ENCODE measurements around the gene NR2F1-AS1. TPM values are rescaled to one million over a fixed set of nuclear protein-coding genes. Genes with fewer than 3 reads are reported as not detected.

Gene NR2F1-AS1
- polyA plus RNA-seq, 6 donors from 2014 or later = not detected

DNA sequence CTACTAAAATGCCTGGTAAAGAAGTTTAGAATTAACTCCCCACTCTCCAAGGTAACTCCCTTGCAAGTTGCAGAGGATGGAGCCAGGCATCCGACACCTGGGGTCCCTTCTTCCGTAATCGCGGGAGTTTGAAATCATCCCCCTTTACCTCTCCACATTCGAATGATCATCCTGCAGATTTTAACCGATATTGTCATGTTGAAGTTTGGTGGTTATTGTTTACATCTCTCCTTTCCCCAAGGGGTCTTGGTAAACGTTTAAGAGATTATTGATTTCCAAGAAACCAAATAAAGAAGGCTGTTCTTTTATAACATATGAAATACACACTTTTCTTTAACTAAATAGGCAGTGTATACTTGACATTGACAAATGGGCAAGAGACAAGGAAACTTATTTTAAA, 28.7 kb upstream of the NR2F1-AS1 start:
- H3K27ac Mint-ChIP-seq = no peak overlapping the region
- DNase-seq = no peak
- peaks cover 17 to 22% (median 20%) of the 10 kb centered on the region in 3 donors for H3K4me1 Mint-ChIP-seq
- H3K9me3 Mint-ChIP-seq = peaks cover 0 to 22% (median 10%) of the 10 kb centered on the region in 7 donors
- H3K4me3 Mint-ChIP-seq = peak overlapping the region in 1 of 8 donors; percentile 41
- H3K27me3 Mint-ChIP-seq = peaks cover 82 to 94% (median 86%) of the 10 kb centered on the region in 3 donors
- H3K36me3 Mint-ChIP-seq = peaks cover 4 to 25% of the 10 kb centered on the region in 2 donors
- ATAC-seq (ENCODE audit: low read depth in 2 of 2) = no peak

DNA sequence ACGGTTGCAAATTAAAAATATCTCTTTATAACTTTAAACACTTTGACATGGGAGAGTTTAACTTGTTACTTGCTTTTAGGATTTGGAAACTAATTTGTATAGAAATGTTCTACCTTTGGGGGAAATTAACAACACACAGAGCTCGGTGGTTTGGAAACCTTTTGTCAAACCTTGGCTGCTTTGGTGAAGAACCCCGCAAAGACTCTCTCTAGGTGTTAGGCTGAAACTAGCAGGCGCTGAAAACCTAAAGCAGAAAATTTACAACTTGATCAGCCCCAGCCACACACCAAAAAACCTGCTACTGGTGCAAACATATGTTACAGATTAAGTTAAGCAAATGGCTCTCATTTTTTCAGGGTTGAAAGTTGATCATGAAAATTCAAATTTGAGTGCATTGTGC, 27.8 kb upstream of the NR2F1-AS1 start:
- Mint-ChIP-seq H3K27me3 (peaks cover 77 to 94% (median 87%) of the 10 kb centered on the region in 3 donors), H3K4me3 (no peak overlapping the region)
- DNase-seq = no peak

GRCh38 chr5:93607367-93608258, 26.6 kb upstream of the NR2F1-AS1 start:
- ATAC-seq (ENCODE audit: low read depth in 2 of 2) (peak; percentile 61 to 64), DNase-seq (peak; percentile 49)
- peak overlapping the region in 1 of 6 donors; percentile 69 for H3K27ac Mint-ChIP-seq
- peaks cover 5 to 22% of the 10 kb centered on the region in 2 donors for H3K36me3 Mint-ChIP-seq
- H3K4me1 Mint-ChIP-seq = peaks cover 21 to 23% (median 23%) of the 10 kb centered on the region in 3 donors
- H3K9me3 Mint-ChIP-seq = peaks cover 0 to 32% (median 15%) of the 10 kb centered on the region in 7 donors
- H3K27me3 Mint-ChIP-seq = peaks cover 78 to 88% (median 82%) of the 10 kb centered on the region in 3 donors
- H3K4me3 Mint-ChIP-seq = peak overlapping the region in 7 of 8 donors; percentile 6 to 66 (median 52)

More for the DNA sequence above, 27.8 kb upstream of the NR2F1-AS1 start:
- Mint-ChIP-seq H3K27ac (no peak overlapping the region), H3K4me1 (peaks cover 20 to 23% (median 22%) of the 10 kb centered on the region in 3 donors), H3K9me3 (peaks cover 0 to 21% (median 10%) of the 10 kb centered on the region in 7 donors), H3K36me3 (peaks cover 5 to 25% of the 10 kb centered on the region in 2 donors)
- no peak for ATAC-seq (ENCODE audit: low read depth in 2 of 2)

DNA sequence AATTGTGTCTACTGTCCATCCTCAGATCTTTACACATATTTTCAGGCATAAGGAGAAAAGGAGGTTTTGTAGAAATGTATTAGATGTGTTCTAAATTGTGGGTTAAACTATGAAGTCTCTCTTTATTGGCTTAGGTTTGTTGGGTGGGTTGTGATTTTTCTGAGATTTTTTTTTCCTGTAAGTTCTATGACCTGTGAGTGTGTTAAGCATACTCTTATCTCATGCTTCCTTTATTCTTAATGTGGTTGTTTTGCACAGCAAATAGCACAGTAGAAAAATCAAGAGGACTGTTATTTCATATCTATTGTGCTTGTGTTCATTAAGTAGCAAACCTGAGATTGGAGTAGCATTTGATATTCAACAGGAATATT, 25.3 kb upstream of the NR2F1-AS1 start:
- DNase-seq = no peak
- ATAC-seq (ENCODE audit: low read depth in 2 of 2) = no peak
- peak overlapping the region in 1 of 8 donors; percentile 25 for H3K4me3 Mint-ChIP-seq
- peaks cover 9 to 19% (median 14%) of the 10 kb centered on the region in 3 donors for H3K4me1 Mint-ChIP-seq
- peak overlapping the region in 1 of 6 donors; percentile 70 for H3K27ac Mint-ChIP-seq
- peaks cover 10 to 12% of the 10 kb centered on the region in 2 donors for H3K36me3 Mint-ChIP-seq
- peaks cover 0 to 38% (median 10%) of the 10 kb centered on the region in 7 donors for H3K9me3 Mint-ChIP-seq
- H3K27me3 Mint-ChIP-seq = peaks cover 70 to 78% (median 75%) of the 10 kb centered on the region in 3 donors

DNA sequence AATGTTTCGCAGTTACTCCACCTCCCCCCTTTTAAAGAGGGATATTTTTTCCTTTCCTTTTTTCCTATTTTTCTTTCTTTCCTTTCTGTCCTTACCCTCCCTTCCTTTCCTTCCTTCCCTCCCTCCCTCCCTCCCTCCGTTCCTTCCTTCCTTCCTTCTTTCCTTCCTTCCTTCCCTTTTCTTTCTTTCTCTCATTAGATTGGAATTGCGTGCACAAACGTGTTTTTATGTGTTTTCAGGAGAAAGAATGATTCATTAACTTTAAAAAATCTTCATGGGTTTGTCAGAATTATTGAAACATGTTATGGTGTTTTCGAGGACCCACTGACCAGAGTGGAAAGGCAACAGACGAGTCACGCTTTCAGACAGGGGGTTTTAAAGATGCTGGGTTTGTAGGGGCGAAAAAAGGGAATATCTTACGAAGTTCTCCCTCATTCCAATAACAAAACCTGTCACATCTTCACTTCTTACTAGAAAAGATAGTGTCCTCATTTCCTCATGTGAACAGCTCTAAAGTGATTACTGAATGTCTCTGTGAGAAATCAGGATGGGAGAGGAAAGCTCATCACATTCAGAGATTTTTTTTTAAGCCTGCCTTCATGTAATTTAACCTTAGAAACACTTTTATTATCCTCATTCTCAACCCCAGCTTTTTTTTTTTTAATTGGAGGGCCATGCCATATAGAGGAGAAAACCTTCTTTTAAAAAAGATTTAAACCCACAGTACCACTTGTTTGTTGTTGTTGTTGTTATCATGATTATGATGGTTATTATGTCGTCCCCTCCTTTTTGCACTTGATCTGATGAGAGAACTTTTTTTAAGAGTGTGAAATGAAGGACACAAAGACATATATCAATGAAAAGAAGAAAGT, 23.9 kb upstream of the NR2F1-AS1 start:
- peak overlapping the region in 3 of 8 donors; percentile 7 to 39 (median 16) for H3K4me3 Mint-ChIP-seq

GRCh38 chr5:93603793-93604643, 23.0 kb upstream of the NR2F1-AS1 start:
- Mint-ChIP-seq H3K9me3 (peaks cover 0 to 29% (median 6%) of the 10 kb centered on the region in 7 donors), H3K27me3 (peaks cover 47 to 60% (median 52%) of the 10 kb centered on the region in 3 donors), H3K4me1 (peaks cover 9 to 19% (median 14%) of the 10 kb centered on the region in 3 donors), H3K4me3 (peak overlapping the region in 5 of 8 donors; percentile 10 to 79 (median 46)), H3K36me3 (peaks cover 0 to 12% of the 10 kb centered on the region in 2 donors), H3K27ac (peak overlapping the region in 2 of 6 donors; percentile 68 to 94)
- ATAC-seq (ENCODE audit: low read depth in 2 of 2) (no peak), DNase-seq (no peak)

More for the DNA sequence above, 23.9 kb upstream of the NR2F1-AS1 start:
- Mint-ChIP-seq H3K4me1 (peaks cover 9 to 19% (median 14%) of the 10 kb centered on the region in 3 donors), H3K36me3 (peaks cover 0 to 12% of the 10 kb centered on the region in 2 donors), H3K27me3 (peaks cover 56 to 64% (median 60%) of the 10 kb centered on the region in 3 donors), H3K27ac (peak overlapping the region in 3 of 6 donors; percentile 25 to 82 (median 44)), H3K9me3 (peaks cover 0 to 29% (median 6%) of the 10 kb centered on the region in 7 donors)
- DNase-seq (no peak), ATAC-seq (ENCODE audit: low read depth in 2 of 2) (no peak)

- Mint-ChIP-seq H3K27me3 (peaks cover 42 to 60% (median 46%) of the 10 kb centered on the region in 3 donors), H3K27ac (peak overlapping the region in 2 of 6 donors; percentile 68 to 94), H3K4me1 (peaks cover 9 to 18% (median 14%) of the 10 kb centered on the region in 3 donors), H3K4me3 (peak overlapping the region in 5 of 8 donors; percentile 10 to 79 (median 46)), H3K36me3 (peaks cover 0 to 12% of the 10 kb centered on the region in 2 donors), H3K9me3 (peaks cover 0 to 29% (median 6%) of the 10 kb centered on the region in 7 donors)
- ATAC-seq (ENCODE audit: low read depth in 2 of 2) = no peak
- no peak for DNase-seq
Observed at GRCh38 chr5:93603078-93603792, 22.2 kb upstream of the NR2F1-AS1 start.

GRCh38 chr5:93602241-93603077, 21.4 kb upstream of the NR2F1-AS1 start:
- peaks cover 0 to 12% of the 10 kb centered on the region in 2 donors for H3K36me3 Mint-ChIP-seq
- peaks cover 3 to 10% (median 7%) of the 10 kb centered on the region in 3 donors for H3K4me1 Mint-ChIP-seq
- H3K27ac Mint-ChIP-seq = peak overlapping the region in 4 of 6 donors; percentile 54 to 94 (median 74)
- peaks cover 0 to 29% (median 7%) of the 10 kb centered on the region in 7 donors for H3K9me3 Mint-ChIP-seq
- peaks cover 36 to 58% (median 38%) of the 10 kb centered on the region in 3 donors for H3K27me3 Mint-ChIP-seq
- ATAC-seq (ENCODE audit: low read depth in 2 of 2) = no peak
- peak overlapping the region in 1 of 8 donors; percentile 13 for H3K4me3 Mint-ChIP-seq
- DNase-seq = no peak

DNA sequence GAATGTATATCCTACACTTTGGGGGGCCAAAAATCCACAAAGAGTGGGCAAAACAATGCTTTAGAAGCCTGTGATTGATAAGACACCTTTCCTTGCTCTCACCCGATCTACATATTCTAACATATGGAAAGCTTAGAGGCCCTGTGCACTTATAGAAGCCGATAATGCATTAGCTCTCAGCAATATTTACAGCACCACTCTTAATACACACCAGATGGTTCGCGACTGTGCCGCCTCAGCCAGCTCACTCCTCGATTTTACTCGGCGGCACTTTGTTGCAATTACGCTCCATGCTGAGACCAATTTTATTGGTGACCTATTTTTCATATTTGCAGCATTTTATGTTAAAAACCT, 20.8 kb upstream of the NR2F1-AS1 start:
- Mint-ChIP-seq H3K27me3 (peaks cover 35 to 54% (median 36%) of the 10 kb centered on the region in 3 donors), H3K36me3 (peaks cover 0 to 12% of the 10 kb centered on the region in 2 donors), H3K4me3 (peak overlapping the region in 1 of 8 donors; percentile 59), H3K9me3 (peaks cover 0 to 29% (median 7%) of the 10 kb centered on the region in 7 donors), H3K27ac (peak overlapping the region in 3 of 6 donors; percentile 54 to 79 (median 66)), H3K4me1 (peaks cover 0 to 9% (median 5%) of the 10 kb centered on the region in 3 donors)
- ATAC-seq (ENCODE audit: low read depth in 2 of 2) (no peak), DNase-seq (no peak)

DNA sequence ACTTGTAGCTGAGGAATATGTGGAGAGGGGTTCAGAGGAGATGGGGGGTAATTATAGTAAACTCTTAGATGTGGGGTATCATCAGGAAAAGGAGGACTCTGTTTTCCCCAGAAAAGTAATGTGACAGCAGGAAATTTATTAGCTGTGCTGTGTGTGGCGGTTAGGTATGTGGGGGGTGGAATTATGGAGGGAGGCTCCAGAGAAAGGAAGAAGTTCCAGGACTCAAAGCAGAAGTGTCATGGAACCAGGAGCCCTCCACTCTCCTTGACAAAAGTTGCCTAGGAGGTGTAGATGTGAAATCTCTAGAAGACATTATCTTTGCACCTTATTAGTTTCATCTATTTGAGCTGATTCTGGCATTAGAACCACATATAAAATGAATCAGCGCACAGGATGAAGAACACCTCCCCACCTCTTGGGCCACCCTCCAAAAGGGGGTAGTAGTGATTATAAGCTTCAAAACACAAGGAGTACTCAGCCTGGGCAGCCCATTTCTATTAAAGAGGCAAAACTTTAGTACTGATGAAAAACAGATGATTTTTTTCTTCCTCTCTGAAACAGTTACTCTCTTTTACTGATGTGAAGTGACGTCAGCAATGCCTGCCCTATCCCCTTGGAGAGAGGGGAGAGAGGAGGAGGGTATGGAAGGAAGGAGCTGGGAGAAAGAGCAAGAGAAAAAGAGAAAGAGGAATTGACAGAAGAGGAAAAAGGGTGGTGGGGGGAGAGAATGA, 20.2 kb upstream of the NR2F1-AS1 start:
- Mint-ChIP-seq H3K4me3 (peak overlapping the region in 3 of 8 donors; percentile 37 to 59 (median 53)), H3K27ac (peak overlapping the region in 1 of 6 donors; percentile 98), H3K4me1 (peaks cover 2 to 9% (median 5%) of the 10 kb centered on the region in 3 donors), H3K27me3 (peaks cover 36 to 53% (median 36%) of the 10 kb centered on the region in 3 donors), H3K9me3 (peaks cover 0 to 32% (median 9%) of the 10 kb centered on the region in 7 donors), H3K36me3 (peaks cover 0 to 12% of the 10 kb centered on the region in 2 donors)
- DNase-seq (no peak), ATAC-seq (ENCODE audit: low read depth in 2 of 2) (no peak)

Data from naive B cell (primary cell).